Epithelial cell of proximal tubule (primary cell): ENCODE data around the gene AP3B1. TPM values are rescaled to one million over a fixed set of nuclear protein-coding genes. Genes with fewer than 3 reads are reported as not detected.

Experiments used
- DNase-seq: peaks from one replicate; pipeline ENCODE4 v3.0.0-alpha.2; 2011; ENCODE audit warnings: low read depth
- H3K4me3 ChIP-seq: 2 replicates; pipeline ENCODE4 v1.5.1; 2011; ENCODE audit warnings: low read depth, mild to moderate bottlenecking, low read length
- total RNA-seq: library from RNA; depleted of rRNA; stranded (reverse); fragments of >200 nt; gene quantifications from 2 replicates; pipeline ENCODE4 v1.2.3, GENCODE V29; 2015
- TF ChIP-seq, protein P1 (sequence below): conservative IDR thresholded peaks from 2 replicates; pipeline ENCODE4 v1.5.1; 2012; ENCODE audit warnings: low read depth, mild to moderate bottlenecking, low read length

The AP3B1 gene
- total RNA-seq, 1 donor from 2014 or later, result 47.1 TPM

GRCh38 chr5:78334811-78335210 is 40.3 kb upstream of the AP3B1 start:
- TF ChIP-seq, protein P1, sequence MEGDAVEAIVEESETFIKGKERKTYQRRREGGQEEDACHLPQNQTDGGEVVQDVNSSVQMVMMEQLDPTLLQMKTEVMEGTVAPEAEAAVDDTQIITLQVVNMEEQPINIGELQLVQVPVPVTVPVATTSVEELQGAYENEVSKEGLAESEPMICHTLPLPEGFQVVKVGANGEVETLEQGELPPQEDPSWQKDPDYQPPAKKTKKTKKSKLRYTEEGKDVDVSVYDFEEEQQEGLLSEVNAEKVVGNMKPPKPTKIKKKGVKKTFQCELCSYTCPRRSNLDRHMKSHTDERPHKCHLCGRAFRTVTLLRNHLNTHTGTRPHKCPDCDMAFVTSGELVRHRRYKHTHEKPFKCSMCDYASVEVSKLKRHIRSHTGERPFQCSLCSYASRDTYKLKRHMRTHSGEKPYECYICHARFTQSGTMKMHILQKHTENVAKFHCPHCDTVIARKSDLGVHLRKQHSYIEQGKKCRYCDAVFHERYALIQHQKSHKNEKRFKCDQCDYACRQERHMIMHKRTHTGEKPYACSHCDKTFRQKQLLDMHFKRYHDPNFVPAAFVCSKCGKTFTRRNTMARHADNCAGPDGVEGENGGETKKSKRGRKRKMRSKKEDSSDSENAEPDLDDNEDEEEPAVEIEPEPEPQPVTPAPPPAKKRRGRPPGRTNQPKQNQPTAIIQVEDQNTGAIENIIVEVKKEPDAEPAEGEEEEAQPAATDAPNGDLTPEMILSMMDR, result no peak
- DNase-seq, result no peak

DNA sequence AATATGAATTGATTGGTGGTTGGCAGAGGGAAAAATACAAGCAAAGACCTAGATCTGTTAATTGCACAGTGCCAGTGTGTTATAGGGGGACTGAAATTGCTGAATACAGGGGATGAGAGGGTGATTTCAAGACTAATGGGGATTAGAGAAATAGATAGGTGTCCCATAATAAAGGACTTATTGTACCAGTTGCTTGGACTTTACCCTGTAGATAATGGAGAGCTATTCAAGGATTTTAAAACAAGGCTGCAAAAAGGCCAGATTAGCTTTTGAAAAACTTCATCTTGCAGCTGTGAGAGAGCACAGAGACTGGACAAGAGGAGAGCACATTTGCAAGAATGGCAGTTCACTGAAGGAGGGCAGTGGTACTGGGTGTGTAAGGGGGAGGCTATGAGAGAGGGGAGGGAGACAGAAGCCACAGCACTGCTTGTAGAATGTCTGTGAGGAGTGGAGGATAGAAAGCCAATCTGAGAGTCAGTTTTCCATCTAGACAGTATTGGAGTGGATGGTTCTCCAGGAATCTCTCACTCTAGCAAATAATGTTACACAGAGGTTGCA is 37.1 kb upstream of the AP3B1 start:
- TF ChIP-seq, protein P1, result no peak
- H3K4me3 ChIP-seq, result no peak overlapping the region
- DNase-seq, result no peak

More at GRCh38 chr5:78334811-78335210, 40.3 kb upstream of the AP3B1 start:
- H3K4me3 ChIP-seq, result no peak overlapping the region

DNA sequence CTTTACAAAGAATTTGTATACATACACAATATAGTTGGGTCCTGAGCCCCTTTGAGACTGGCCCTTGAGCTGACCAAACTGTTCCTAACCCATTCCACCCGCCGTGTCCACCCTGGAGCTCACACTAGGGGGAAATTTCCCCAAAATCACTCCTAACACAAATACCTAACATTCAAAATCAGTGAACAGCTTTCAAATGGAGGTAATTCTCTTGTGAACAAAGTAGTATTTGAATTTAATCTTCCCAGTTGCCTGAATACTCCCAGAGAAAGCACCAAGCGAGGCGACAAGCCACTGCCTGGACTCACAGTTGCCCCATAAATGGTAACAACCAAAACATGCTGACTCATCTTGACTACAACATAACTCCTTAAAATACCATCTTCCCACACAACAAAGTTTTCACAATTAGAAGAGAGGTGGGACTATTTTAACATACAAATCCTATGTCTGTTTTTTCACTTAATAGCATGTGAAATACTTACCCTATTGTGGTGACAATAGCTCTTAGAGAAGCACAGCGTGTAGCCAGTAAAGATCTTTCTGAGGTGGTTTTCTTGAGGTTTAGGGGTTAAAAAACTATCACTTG is 34.2 kb upstream of the AP3B1 start:
- TF ChIP-seq, protein P1, result no peak
- H3K4me3 ChIP-seq, result no peak overlapping the region
- no peak for DNase-seq

GRCh38 chr5:78327761-78328510 is 33.4 kb upstream of the AP3B1 start:
- no peak for DNase-seq

GRCh38 chr5:78326930-78327329 is 32.4 kb upstream of the AP3B1 start:
- TF ChIP-seq, protein P1, result no peak
- no peak overlapping the region for H3K4me3 ChIP-seq
- DNase-seq, result no peak

More at GRCh38 chr5:78327761-78328510, 33.4 kb upstream of the AP3B1 start:
- TF ChIP-seq, protein P1, result no peak
- H3K4me3 ChIP-seq, result no peak overlapping the region

DNA sequence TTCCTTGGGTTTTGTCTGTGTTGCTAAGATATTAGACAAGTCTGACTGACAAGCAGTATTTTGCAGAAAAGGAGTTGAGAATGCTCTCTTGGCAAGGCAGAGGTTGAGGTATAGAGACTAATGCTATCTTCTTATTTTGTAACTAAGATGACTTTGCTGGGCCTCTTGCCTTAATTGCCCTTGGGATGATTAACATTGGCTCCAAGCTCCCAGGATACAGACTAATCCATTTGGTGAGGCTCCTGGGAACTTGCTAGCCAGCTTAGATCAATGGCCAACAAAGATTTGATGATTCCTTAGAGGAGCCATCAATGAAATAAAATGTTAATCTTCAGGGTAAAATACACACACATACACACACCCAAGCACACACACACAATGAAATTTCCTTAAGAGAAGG is 28.7 kb upstream of the AP3B1 start:
- no peak for DNase-seq
- TF ChIP-seq, protein P1, result no peak
- no peak overlapping the region for H3K4me3 ChIP-seq
